ENCODE data around the gene FBXW4.

Gene FBXW4

DNA sequence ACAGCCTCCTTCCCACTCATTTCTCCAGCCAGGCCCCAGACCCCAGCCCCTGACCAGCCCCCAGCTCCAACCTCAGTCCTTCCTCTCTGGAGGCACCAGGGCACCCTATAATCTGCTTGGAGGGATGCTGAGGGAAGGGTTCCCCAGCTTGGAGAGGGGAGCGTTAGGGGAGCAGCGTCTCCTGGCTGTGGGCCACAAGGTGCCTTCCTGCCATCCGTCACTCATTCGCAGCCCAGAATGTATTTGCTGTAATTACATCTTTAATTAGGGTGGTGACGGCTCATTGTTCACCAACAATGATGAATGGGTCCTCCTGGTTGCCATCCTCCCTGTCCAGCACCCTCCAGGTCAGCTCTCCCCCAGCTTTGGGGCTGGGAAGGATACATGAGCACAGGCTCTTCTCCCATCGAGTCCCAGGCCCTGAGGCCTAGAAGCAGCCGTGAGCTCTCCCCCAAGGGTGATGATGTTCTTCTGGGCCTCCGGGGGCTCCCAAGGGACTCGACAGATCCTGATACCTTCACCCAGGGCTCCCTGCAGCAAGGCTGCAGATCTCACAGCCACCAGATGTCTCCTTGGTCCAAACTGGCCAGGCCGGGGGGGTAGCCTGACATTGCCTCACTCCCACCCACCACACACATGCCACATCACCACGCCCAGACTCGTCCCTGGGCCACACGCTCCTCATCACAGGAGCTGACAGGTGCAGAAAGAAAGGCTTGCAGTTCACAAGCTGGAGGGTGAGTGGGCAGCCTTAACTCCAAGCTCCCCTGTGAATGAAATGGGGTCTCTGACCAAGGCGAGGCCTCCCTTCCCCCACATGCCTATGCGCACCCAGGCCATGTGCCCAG, 133.7 kb downstream of the FBXW4 start:
- TF ChIP-seq TEAD4 (IDR thresholded peaks at IDR 0.05), result no peak
- no peak for TF ChIP-seq CREB1 (IDR thresholded peaks at IDR 0.05; ENCODE audit: low read depth)
- TF ChIP-seq RAD21 (IDR thresholded peaks at IDR 0.05; ENCODE audit: low read depth), result no peak
- no peak for TF ChIP-seq FOXM1 (IDR thresholded peaks at IDR 0.05; ENCODE audit: borderline replicate concordance, low read depth)
- TF ChIP-seq TCF12 (IDR thresholded peaks at IDR 0.05; ENCODE audit: low read depth), result no peak
- TF ChIP-seq, protein P1, sequence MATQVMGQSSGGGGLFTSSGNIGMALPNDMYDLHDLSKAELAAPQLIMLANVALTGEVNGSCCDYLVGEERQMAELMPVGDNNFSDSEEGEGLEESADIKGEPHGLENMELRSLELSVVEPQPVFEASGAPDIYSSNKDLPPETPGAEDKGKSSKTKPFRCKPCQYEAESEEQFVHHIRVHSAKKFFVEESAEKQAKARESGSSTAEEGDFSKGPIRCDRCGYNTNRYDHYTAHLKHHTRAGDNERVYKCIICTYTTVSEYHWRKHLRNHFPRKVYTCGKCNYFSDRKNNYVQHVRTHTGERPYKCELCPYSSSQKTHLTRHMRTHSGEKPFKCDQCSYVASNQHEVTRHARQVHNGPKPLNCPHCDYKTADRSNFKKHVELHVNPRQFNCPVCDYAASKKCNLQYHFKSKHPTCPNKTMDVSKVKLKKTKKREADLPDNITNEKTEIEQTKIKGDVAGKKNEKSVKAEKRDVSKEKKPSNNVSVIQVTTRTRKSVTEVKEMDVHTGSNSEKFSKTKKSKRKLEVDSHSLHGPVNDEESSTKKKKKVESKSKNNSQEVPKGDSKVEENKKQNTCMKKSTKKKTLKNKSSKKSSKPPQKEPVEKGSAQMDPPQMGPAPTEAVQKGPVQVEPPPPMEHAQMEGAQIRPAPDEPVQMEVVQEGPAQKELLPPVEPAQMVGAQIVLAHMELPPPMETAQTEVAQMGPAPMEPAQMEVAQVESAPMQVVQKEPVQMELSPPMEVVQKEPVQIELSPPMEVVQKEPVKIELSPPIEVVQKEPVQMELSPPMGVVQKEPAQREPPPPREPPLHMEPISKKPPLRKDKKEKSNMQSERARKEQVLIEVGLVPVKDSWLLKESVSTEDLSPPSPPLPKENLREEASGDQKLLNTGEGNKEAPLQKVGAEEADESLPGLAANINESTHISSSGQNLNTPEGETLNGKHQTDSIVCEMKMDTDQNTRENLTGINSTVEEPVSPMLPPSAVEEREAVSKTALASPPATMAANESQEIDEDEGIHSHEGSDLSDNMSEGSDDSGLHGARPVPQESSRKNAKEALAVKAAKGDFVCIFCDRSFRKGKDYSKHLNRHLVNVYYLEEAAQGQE (IDR thresholded peaks at IDR 0.05; ENCODE audit: low read depth), result no peak
- TF ChIP-seq EP300 (IDR thresholded peaks at IDR 0.05; ENCODE audit: borderline replicate concordance), result no peak
- no peak for TF ChIP-seq TAF1 (IDR thresholded peaks at IDR 0.05; ENCODE audit: low read depth)
- TF ChIP-seq NFIC (IDR thresholded peaks at IDR 0.05), result no peak
- TF ChIP-seq CEBPB (IDR thresholded peaks at IDR 0.05), result no peak
- TF ChIP-seq EGR1 (IDR thresholded peaks at IDR 0.05), result no peak
- TF ChIP-seq, protein P2, sequence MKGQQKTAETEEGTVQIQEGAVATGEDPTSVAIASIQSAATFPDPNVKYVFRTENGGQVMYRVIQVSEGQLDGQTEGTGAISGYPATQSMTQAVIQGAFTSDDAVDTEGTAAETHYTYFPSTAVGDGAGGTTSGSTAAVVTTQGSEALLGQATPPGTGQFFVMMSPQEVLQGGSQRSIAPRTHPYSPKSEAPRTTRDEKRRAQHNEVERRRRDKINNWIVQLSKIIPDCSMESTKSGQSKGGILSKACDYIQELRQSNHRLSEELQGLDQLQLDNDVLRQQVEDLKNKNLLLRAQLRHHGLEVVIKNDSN (IDR thresholded peaks at IDR 0.05), result no peak
- TF ChIP-seq, protein P3, sequence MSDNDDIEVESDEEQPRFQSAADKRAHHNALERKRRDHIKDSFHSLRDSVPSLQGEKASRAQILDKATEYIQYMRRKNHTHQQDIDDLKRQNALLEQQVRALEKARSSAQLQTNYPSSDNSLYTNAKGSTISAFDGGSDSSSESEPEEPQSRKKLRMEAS (IDR thresholded peaks at IDR 0.05), result no peak
- no peak for TF ChIP-seq YY1 (IDR thresholded peaks at IDR 0.05; ENCODE audit: low read depth)
- TF ChIP-seq ZBTB7A (IDR thresholded peaks at IDR 0.05; ENCODE audit: low read depth), result no peak
